A673 (cell line): Measurements from ENCODE around the gene RABGEF1. TPM values are rescaled to one million over a fixed set of nuclear protein-coding genes. Genes with fewer than 3 reads are reported as not detected.
"Not testable (repeated sequence)": the region's sequence is repeated elsewhere in the genome, so short reads cannot be mapped to it uniquely, and the experiment has no call there.

ENCODE experiments used
- BruUV-seq: library from RNA; stranded (reverse); fragments of 400-500 nt; replicated peaks from 2 replicates; lab custom pipeline; 2021; lab: Mats Ljungman, UMichigan
- CTCF ChIA-PET: fragments of 300-600 bp; sonication (Branson Sonifier 250); formaldehyde crosslinking; loops from one replicate; lab custom pipeline; 2022; ENCODE audit warnings: antibody characterized with exemption; lab: Charles Lee
- POLR2A ChIA-PET: fragments of 300-600 bp; sonication (Branson Sonifier 250); formaldehyde crosslinking; loops from one replicate; lab custom pipeline; 2022; ENCODE audit warnings: antibody characterized with exemption; ENCODE audit not compliant: low non-redundant PET; lab: Charles Lee
- DNase-seq: peaks from one replicate; pipeline ENCODE4 v3.0.0-alpha.2; 2015; ENCODE audit warnings: low spot score
- H3K27ac ChIP-seq: fragments of 200-600 bp; sonication (generic); 2 replicates; pipeline ENCODE4 v1.5.1; 2016; ENCODE audit warnings: mixed run types, low read depth, mild to moderate bottlenecking, mixed read lengths, antibody characterized with exemption, low read length; ENCODE audit not compliant: poor library complexity, severe bottlenecking
- H3K27me3 ChIP-seq: fragments of 200-600 bp; sonication (generic); replicated peaks from 2 replicates; pipeline ENCODE4 v1.6.1; 2017; ENCODE audit warnings: mixed run types, low read depth, mild to moderate bottlenecking, mixed read lengths, antibody characterized with exemption, low read length; ENCODE audit not compliant: insufficient read depth, poor library complexity
- H3K36me3 ChIP-seq: fragments of 200-600 bp; sonication (generic); 2 replicates; pipeline ENCODE4 v1.6.1; 2016; ENCODE audit warnings: mixed run types, mild to moderate bottlenecking, mixed read lengths, antibody characterized with exemption, low read length; ENCODE audit not compliant: insufficient read depth, poor library complexity, severe bottlenecking
- H3K4me1 ChIP-seq: fragments of 200-600 bp; sonication (generic); 2 replicates; pipeline ENCODE4 v1.6.1; 2017; ENCODE audit warnings: mixed run types, mild to moderate bottlenecking, mixed read lengths, antibody characterized with exemption, low read length; ENCODE audit not compliant: insufficient read depth, poor library complexity, severe bottlenecking
- H3K4me3 ChIP-seq: fragments of 200-600 bp; sonication (generic); 2 replicates; pipeline ENCODE4 v1.5.1; 2016; ENCODE audit warnings: low read depth, mixed run types, mild to moderate bottlenecking, mixed read lengths, low read length; ENCODE audit not compliant: poor library complexity, severe bottlenecking
- H3K9me3 ChIP-seq: fragments of 200-600 bp; sonication (generic); 2 replicates; pipeline ENCODE4 v1.6.1; 2016; ENCODE audit warnings: mixed run types, low read depth, mild to moderate bottlenecking, mixed read lengths, antibody characterized with exemption, low read length; ENCODE audit not compliant: poor library complexity, severe bottlenecking
- CTCF ChIP-seq: fragments of 300-800, 200-600 bp; sonication (generic); conservative IDR thresholded peaks from 2 replicates; pipeline ENCODE4 v1.5.1; 2017; ENCODE audit warnings: low read depth, mild to moderate bottlenecking, antibody characterized with exemption, low read length, moderate library complexity, mixed read lengths
- EZH2 ChIP-seq: fragments of 200-600 bp; sonication (generic); IDR thresholded peaks from 2 replicates; pipeline ENCODE4 v1.6.1; 2017; ENCODE audit warnings: borderline replicate concordance, low read depth, mild to moderate bottlenecking, mixed read lengths, antibody characterized with exemption, low read length; ENCODE audit not compliant: poor library complexity, severe bottlenecking
- intact Hi-C: fragments of 100-400 bp; cut with micrococcal nuclease; formaldehyde crosslinking; loops from one replicate; pipeline ENCODE4 v1.10.0; 2022; ENCODE audit not compliant: unreplicated experiment
- total RNA-seq: library from RNA; stranded (reverse); gene quantifications from 2 replicates; pipeline ENCODE4 v1.2.3, GENCODE V29; 2021

The RABGEF1 gene
- total RNA-seq, 1 experiment from 2014 or later, result 20.0 TPM

- no peaks in the 10 kb centered on the region for H3K9me3 ChIP-seq
- no peaks in the 10 kb centered on the region for H3K27me3 ChIP-seq
- no peak overlapping the region for H3K4me3 ChIP-seq
- intact Hi-C loops, result no loop called here
- no peaks in the 10 kb centered on the region for H3K4me1 ChIP-seq
- POLR2A ChIA-PET, result interaction anchor here (0.6 kb wide), 1 partner anchor 113 kb away, joined by 3 read pairs; no protein-coding TSS in a partner anchor
- DNase-seq, result no peak
- TF ChIP-seq CTCF, result no peak
- no peak for TF ChIP-seq EZH2
- BruUV-seq, result no TSS peak
- H3K36me3 ChIP-seq, result no peaks in the 10 kb centered on the region
- CTCF ChIA-PET, result no interaction called here
- H3K27ac ChIP-seq, result no peak overlapping the region
These were observed 26.8 kb upstream of the RABGEF1 start for GRCh38 chr7:66713687-66714086.

GRCh38 chr7:66716634-66717033 is 23.9 kb upstream of the RABGEF1 start:
- H3K4me3 ChIP-seq, CTCF ChIA-PET, H3K36me3 ChIP-seq, POLR2A ChIA-PET, H3K27me3 ChIP-seq, BruUV-seq, DNase-seq, H3K4me1 ChIP-seq, H3K9me3 ChIP-seq, intact Hi-C loops, H3K27ac ChIP-seq: not testable (repeated sequence)

GRCh38 chr7:66720561-66720960 is 20.0 kb upstream of the RABGEF1 start:
- Histone ChIP-seq H3K27me3 (no peaks in the 10 kb centered on the region), H3K4me3 (no peak overlapping the region), H3K4me1 (no peaks in the 10 kb centered on the region), H3K36me3 (no peaks in the 10 kb centered on the region), H3K27ac (no peak overlapping the region), H3K9me3 (peaks cover 5% of the 10 kb centered on the region)
- ChIA-PET POLR2A (no interaction called here), CTCF (no interaction called here)
- DNase-seq, result no peak
- TF ChIP-seq EZH2 (no peak), CTCF (no peak)
- no TSS peak for BruUV-seq
- intact Hi-C loops, result no loop called here

GRCh38 chr7:66725843-66726242 is 14.7 kb upstream of the RABGEF1 start:
- H3K4me3 ChIP-seq, result no peak overlapping the region
- no peak for DNase-seq
- POLR2A ChIA-PET, result no interaction called here
- H3K36me3 ChIP-seq, result no peaks in the 10 kb centered on the region
- no peak for TF ChIP-seq CTCF
- TF ChIP-seq EZH2, result no peak
- no TSS peak for BruUV-seq
- no peaks in the 10 kb centered on the region for H3K27me3 ChIP-seq
- H3K4me1 ChIP-seq, result no peaks in the 10 kb centered on the region
- CTCF ChIA-PET, result no interaction called here
- intact Hi-C loops, result no loop called here
- H3K9me3 ChIP-seq, result peaks cover 5% of the 10 kb centered on the region
- H3K27ac ChIP-seq, result no peak overlapping the region
